ENCODE measurements around the gene ACSL6.
A peak's percentile ranks its signal among the peaks of the same experiment; 100 is the strongest.

ACSL6 gene

GRCh38 chr5:132019857-132020555 is 8.5 kb upstream of the ACSL6 start:
- peak overlapping the region; percentile 81 for H3K27ac ChIP-seq
- TF ChIP-seq CTCF (conservative IDR thresholded peaks at IDR 0.05), result no peak

DNA sequence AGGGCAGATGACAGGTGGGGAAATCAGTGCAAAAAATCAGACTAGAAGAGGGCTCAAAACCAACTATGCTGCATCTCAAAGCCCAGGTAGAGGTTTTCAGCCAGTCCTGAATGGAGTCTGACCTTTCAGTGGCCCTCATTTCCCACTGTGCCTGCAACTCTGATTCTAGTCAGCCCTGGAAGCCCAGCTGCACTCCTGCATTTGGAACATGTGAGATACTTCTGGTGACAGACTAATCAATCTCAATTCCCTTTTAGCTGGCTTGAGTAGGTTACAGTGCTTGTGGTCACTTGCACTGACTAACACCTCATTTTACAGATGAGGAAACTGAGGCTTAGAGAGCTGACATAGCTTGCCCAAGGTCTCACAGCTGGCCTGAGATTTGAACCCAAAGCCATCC is 7.9 kb upstream of the ACSL6 start:
- no peak overlapping the region for H3K27ac ChIP-seq
- TF ChIP-seq CTCF (conservative IDR thresholded peaks at IDR 0.05), result no peak

DNA sequence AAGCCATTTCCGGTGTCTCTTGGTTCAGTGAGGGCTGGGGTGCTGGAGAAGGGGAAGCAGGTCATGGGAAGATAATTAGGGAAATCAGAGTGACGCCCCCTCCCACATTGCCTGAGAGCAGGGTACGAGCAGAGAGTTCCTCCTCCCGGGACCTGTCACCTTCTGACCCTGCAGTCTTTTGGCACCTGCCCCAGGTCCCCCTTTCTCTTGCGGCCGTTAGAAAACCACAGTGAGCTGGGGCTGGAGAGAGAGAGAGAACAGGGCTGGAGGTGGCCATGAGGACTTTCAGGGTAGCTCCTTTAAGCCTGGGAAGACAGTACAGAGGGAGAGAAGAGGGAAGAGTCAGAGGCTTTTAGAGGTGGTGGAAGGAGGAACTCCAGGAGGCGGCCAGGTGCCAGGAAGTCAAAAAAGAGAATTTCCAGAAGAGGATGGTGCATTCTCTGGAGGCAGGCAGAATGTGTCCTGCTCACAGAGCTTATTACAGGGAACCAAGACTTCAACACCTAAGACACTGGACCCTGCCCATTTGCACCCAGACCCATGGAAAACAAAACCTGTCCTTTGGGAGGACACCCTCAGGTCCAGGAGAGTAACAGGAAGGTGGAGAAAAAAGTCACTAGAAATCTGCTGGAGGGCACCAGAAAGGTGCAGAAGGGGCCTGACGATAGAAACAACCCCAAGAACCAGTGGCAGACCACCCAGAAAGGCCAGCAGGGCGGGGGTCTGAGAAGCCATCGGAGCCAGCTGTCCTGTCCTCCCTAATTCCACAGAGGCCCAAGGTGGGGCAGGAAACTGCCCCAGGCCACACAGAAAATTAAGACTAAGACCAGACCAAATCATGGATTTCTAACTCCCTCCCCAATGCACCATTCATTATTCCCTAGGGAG is 6.5 kb upstream of the ACSL6 start:
- TF ChIP-seq CTCF (conservative IDR thresholded peaks at IDR 0.05), result no peak
- no peak overlapping the region for H3K27ac ChIP-seq

- H3K27ac ChIP-seq, result no peak overlapping the region
- TF ChIP-seq CTCF (conservative IDR thresholded peaks at IDR 0.05), result no peak
Measured at GRCh38 chr5:132017316-132017715, 5.9 kb upstream of the ACSL6 start.

DNA sequence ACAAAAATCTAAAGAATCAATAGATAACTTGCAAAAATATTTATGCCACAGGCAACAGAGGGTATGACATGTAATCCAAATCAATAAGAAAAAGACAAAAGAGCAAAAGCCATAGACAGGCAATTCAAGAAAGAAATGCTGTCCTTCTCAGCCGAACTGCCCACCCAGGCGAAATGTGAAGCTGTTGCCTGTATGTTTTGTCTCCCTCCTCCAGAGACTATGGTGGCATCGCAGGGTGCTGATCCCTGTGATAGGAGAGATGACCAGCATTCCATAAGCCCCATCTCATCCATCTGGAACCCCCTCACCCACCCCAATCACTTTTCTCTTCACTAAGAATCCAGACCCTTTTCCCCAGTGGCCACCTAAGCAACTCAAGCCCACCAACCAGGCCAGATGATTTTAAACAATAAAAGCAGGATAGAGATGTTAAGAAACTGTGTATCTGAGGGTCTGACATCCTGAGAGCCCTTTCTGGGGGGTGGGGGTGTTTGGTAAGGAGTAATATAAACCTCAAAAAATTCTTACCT is 5.3 kb upstream of the ACSL6 start:
- TF ChIP-seq CTCF (conservative IDR thresholded peaks at IDR 0.05), result no peak
- H3K27ac ChIP-seq, result no peak overlapping the region

- TF ChIP-seq CTCF (conservative IDR thresholded peaks at IDR 0.05), result no peak
- no peak overlapping the region for H3K27ac ChIP-seq
Measured at GRCh38 chr5:132013711-132014110, 2.3 kb upstream of the ACSL6 start.

DNA sequence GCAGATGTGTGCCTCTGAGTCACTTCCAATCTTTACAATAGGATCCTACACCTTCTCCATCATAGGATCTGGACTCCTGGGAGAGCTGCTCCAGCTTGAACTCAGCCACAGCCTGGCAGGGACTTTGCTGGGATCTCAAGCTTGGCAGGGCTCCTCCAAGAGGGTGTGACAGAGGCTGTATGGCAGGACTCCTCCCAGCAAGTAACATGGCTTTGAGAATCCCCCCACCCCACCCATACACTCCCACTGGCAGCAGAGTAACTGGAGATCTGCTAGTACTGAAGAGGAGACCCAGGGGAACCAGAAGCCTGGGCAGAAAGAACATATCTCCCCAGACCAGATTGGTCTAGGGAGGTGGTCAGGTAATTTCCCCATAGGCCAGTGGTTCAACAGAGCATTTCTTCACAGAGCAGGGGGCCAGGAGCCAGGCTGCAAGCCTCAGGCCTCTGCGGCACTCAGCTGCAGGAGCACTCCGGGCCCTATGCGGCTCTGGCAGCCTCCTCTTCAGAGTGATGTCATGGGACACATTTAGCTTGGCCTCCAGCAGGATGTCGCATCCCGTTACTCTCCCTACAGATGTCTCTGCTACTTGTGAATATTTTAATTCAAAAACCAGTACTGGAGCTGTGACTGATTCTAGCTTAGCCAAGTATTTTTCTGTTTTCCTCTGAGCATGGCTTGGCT is 1.7 kb upstream of the ACSL6 start:
- no peak overlapping the region for H3K27ac ChIP-seq
- no peak for TF ChIP-seq CTCF (conservative IDR thresholded peaks at IDR 0.05)

All from VCaP (cell line).